Stimulated activated CD8-positive, alpha-beta memory T cell treated with anti-CD3 and anti-CD28 coated beads, Interleukin-4, amount 100 ng/mL, for 24 hours (primary cell): ENCODE measurements around the gene HOXB13.

Source experiments
- DNase-seq: peaks from one replicate; pipeline ENCODE4 v3.0.0-alpha.2; 2020; ENCODE audit warnings: low read depth

HOXB13 gene

DNA sequence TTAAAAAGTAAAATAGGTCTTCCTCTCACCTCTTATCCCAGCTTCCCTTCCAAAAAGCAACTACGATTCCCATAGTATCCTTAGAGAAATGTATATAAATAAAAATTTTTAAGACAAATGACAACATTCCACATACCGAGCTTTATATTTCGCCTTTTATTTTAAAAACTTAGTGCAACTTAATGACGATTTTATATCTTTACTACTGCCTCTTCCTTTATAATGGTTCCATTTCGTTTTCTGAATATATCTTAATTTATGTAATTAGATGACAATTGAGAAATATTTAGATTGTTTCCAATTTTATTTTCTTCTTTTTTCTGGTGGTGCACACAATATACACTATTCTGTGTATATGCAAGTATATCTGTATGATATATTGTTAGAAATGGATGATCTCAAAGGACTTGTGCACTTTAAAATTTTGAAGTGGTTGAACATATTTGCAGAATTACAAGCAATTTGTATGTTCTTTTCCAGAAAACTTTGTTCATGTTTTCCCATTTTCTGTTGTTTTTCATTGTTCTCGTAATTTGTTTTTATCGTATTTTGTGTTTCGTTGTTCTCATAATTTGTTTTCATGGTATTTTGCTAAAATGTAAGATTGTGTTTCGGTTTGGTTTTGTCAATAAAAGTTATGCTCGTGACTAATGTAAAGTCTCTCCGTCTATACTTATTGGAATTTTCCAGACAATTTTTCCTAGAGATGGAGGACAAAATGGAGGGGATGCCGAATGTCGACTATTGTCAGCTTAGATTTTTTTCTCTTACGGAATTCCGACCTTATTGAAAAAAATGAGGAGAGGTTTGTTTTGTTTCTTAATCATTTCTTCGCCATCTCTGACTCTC, 20.4 kb upstream of the HOXB13 start:
- DNase-seq = no peak

DNA sequence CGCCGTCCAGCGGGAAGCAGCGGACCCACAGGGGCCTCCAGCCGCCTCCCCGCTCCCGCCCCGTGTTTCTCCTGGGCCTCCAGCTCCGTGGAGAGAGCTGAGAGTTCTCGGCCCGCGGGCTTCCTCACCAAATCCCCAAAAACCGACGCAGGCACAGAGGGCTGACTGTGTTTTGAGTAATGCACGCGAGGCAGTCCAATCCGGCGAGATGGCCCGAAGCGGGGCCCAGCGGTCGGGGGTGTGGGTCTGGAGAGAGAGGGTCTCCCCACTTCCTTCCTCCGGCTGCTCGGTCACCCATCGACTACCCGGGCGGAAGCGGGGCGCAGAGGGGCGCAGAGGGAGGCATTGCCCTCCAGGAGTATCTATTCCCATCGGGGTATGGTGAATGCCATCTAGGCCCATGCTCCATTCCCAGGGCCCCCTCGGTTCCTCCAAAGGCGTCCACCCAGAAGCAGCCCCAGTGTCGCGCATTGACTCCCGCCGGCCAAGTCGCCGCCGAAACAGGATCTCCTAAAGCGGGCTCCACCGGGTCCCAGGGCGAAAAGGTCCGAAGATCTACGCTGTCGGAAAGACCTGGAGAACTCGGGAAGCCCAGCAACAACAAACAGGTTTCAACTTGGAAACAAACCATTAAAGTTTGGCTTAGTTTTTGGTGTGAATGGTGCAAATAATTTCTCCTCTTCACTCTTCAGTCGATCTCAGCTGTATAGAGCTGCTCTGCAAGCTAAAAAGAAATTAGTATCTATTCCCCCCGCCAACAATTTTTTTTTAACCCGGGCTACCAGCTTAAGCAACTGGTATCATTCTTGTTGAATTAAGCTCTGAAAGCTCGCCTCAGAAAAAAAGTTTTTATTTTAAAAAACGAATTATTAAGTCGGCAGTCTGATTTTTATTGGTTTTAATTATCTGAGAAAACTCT, 19.2 kb upstream of the HOXB13 start:
- no peak for DNase-seq

DNA sequence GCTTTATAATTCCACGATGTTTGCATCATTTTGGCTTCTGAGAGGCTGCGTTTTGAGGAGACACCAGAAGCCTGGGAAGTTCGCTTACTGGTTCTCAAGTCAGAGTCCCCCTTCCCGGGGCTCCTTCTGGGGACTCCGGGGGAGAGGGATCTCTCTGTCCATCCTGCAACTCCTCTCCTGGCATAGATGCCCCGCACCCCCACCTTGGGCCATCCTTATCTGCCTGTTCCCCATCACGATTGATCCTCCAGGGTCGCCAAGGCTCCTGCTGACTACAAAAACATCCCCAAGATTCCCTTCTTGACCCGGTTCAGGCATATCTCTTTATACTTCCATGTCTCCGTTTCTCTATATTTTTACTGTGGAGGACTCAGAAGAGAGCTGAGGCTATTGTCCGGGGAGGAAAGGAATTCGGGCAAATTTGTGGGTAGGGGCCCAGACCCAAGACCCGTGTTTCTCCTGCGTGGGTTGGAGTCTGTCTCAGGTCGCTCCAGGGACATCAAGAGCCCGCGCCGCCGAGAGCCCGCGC, 18.4 kb upstream of the HOXB13 start:
- no peak for DNase-seq

DNA sequence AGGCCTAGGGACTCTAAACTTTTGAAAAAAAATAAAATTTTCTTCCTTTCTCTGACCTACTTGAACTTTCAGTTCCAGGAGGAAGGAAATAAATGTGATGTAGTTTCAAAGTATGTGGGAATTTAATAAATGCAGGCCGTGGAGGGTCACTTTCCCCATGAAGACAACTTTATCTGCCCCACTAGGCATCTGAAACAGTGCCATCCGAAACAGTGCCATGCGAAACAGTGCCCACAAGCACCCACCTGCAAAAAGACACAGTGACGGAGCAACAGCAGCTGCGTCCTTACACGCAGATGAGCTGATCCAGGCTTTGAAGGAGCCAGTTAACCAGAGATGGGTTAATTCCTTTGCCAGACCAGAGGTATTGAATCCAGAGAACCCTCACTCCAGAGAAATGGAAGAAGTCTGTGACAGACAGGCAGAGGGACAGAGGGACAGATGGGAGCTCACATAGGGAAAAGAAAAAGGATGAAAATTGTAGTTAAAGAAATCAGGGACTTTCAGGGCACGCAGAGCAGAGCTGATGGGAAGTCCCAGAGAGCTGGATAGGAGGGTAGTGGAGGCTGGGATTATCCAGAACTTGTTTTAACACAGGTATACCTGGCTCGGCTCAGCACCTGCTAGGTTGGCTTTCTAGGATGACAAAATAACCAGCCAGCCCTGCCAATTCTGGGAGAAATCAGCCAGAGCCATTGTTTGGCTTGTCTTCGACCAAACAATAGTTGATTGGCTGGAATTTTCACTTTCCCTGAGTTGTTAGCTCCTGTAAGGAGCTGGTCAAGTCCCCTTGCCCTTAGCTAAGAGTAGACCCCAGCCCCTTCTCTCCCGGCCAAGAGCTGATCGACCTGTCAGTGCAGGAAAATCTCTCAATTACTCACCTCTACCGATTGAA, 17.1 kb upstream of the HOXB13 start:
- no peak for DNase-seq

DNA sequence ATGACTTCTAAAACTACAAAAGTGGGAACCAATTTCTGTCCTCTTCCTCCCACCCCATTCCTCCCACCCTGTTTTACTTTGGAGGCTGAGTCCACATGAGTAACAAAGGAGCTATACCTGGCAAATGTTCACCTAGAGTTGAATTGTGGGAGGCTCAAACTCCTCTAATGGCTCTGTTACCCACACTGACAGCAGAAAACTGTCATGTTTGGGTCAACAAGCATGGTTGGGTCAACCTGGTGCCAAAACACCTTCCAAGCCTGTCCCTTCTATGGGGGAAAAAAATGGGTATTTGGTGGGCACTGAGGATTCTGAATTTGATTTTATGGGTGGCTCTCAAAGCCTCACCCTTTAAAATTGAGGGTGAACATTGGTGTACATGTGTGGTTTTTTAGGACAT, 12.0 kb upstream of the HOXB13 start:
- DNase-seq = no peak

DNA sequence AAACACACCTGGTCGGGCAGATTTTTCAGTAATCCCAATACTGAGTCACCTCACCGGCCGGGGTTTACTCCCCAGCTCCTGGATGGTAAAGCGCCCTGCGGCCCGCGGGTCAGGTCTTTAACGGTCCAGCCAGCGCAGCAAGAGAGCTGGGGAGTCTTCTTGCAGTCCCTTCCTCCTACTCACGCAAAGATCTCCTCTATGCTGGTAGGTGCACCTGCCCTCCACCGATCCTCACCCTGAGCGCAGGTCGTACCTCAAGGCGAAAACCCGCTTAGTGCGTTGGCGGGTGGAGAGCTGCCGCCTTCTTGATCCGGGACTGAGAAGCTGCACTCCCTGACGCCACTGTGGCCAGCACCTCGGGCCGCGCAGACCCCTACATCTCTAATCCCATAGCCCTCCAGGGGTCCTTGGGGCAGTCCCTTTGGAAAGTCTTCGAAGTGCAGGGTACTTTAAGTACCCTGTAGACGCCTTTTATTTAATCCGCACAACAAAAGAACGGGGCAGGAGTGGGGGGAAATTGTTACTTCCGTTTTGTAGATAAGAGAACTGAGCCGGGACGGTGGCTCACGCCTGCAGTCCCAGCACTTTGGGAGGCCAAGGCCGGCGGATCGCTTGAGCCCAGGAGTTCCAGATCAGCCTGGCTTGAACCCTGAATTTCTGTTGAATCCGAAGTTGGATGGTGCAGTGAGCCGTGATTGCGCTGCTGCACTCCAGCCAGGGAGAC, 10.4 kb upstream of the HOXB13 start:
- DNase-seq = no peak

DNA sequence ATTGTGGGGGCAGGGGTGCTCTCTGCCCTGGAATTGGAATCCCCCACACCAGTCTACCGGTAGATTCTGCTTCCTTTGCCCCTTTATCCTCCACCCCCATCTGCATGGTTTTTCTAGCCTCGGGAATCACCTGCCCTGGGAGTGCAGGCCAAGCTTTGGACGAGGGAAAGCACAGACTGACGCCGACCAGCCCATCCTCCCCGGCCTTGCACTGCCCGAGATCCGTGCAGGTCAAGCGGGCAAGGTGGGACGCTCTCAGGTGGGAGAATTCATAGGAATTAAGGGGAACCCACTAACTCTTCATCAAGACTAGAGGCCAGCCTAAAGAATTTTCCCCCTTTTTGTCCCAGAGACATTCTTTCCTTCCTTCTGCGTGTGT, 9.9 kb upstream of the HOXB13 start:
- DNase-seq = no peak

DNA sequence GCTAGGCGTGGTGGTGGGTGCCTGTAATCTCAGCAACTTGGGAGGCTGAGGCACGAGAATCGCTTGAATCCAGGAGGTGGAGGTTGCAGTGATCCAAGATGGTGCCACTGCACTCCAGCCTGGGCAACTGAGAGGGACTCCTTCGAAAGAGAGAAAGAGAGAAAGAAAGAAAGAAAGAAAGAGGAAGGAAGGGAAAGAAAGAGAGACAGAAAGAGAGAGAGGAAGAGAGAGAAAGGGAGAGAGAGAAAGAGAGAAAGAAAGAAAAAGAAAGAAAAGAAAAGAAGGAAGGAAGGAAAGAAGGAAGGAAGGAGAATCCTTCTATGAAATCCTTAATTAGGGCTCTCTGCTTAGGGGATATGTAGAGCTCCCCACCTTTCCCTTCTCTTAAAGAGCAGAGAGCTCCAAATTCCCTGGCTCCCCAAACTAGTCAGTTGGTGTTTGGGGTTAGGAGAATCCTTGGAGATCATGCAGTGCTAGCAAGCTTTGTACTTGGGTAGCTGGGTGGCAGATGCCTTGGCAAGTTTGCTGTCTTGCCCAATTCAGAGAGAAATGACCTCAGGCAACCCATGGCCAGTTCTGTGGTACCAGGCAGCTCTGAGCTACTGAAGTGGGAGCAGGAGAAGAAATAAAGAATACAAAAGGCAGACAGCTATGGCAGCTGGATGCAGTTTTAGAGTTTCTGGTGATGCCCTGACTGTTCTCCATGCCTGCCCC, 8.9 kb upstream of the HOXB13 start:
- no peak for DNase-seq

DNA sequence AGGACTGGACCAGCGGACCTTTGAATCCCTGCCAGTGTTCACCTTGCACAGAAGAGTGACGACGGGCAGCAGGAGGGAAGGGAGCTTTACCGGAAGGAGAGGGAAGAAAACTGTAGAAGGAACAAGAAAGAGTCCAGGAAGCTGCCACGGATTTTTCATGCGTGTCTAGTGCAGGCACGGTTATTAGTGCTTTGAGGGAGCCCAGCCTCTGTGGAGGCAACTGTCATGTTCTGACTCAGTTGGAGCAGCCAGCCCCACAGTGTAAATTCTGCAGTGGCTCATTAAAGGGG, 6.5 kb upstream of the HOXB13 start:
- no peak for DNase-seq

DNA sequence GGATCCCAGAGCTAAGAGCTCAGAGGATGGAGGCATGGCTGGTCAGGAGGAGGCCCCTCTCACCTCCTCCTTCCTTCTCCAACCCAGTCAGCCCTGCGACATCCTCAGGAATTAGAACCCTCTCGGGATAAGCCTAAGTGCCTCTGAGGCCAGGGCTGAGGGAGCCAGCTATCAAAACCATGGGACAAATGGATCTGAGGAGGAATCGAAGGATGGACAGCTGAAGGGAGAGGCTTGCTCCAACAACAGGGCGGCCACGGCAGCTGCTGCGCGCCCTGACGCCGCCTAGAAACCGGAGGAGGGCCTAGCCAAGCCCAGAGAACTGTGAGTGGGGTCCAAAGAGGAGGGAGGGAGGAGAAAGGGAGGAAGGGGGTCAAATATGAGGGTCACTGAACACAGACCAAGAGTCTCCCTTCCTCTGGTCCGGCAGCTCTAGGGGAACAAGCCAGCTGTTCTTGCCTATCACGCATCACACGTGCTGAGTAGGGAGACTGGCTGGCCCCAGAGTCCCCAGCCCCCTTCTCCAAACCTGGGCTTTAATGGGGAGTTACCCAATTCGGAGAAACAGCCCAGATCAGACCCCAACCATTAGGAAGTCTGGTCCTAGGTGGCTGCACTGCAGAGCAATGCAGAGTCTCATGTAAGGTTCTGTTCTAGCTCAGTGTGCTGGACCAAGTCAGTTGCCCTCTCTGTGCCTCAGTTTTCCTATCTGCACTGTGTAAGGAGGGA, 5.9 kb upstream of the HOXB13 start:
- no peak for DNase-seq

DNA sequence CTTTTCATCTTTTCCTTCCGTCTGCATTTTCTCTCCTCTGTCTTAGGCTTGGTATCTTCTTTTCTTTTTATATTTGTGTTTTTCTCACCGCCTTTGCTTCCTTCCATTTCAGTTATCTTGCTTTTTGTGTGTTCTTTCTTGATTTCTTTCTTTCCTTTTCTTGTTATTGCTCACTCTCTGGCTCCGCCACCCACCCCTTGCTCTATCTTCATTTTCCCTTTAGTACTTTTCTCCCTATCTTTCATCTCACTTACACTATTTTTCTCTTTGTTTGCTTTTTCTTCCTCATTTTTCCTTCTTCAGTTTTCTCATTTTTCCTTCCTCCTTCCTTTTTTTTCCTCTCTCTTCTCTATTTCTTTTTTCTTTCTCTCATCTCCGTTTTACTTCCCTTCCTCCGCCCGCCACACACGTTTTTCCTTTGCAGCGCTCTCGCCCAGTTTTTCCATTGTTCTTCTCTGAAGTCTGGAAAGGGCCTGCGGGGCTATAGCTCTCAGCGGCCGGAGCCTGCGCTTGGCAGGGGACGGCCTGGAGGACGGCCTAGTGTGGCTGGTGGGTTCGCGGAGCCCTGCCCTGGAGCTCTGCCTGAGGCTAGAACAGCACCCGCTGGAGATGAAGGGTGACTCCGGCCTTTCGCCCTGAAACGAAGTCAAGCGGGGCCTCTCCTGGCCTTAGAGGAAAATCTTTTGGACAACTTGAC, 5.2 kb upstream of the HOXB13 start:
- no peak for DNase-seq

DNA sequence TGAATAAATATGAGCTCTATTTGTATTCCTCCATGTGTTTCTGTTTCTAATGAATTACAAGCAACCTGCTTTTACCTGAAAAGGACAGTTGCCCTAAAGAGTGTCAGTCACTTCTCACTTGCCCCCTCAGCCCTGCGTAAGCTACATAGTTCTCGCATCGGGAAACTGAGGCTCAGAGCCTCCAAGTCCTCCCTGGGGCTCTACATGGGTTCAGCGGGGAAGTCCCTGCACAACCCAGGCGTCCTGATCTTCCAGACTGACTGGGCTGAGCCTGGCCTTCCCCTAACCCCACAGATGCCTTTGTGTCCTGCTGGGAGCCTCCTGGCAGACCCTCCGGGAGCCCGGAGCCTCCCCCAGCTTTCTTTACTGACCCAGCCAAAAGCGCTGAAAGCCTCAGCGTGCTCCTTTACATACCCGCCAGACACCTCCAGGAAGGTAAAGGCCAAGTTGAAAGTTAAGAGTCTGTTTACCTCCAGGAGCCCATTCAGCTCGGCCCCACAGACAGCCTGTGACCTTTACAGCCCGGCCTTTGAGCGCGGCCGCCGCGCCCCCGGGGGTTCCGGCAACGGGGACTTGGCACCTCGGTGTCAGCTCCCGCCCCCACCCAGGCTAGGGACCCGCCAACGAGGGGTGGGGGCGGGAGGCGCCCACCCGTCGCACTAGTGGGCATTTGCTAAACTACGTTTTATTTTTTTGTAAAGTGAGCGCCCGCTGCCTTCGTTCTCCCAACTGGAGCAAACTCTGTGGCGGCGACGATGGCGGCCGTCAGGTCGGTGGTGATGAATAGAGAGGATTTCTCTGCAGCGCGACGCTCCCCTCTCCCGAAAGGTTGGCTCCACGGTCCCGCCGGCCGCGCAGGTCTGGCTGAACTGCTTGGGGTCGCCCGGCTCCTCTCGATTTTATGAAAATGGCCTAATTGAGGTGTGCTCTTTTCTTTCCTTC, 4.4 kb upstream of the HOXB13 start:
- DNase-seq = no peak

DNA sequence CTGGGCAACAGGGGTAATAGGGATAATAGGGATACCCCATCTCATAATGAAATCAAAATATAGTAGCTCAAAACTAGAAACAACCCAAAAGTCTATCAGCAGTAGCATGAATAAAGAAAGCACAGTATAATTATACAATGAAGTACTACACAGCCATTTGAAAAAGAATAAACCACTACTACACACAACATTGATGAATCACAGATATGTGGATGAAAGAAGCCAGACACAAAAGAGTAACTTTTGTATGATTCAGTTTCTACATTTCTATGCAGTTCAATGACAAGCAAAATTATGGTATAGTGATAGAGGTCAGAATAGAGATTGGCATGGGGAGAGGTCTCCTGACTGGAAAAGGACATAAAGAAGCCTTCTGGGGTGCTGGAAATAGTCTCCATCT, 2.8 kb upstream of the HOXB13 start:
- DNase-seq = no peak

DNA sequence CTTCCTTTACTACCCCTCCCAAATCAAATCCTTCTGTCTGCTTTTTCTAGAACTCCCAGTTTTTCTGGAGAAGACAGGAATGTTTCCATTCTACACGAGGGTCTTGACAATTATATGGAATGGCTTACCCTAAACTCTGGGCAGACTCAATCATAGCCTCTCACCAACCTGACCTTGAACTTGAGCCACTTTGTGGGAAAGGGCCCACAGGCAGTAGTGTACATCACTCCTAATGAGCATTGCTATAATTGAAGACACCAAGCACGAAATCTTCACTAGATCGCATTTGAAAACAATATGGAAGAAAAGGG, 1.6 kb upstream of the HOXB13 start:
- DNase-seq = no peak

DNA sequence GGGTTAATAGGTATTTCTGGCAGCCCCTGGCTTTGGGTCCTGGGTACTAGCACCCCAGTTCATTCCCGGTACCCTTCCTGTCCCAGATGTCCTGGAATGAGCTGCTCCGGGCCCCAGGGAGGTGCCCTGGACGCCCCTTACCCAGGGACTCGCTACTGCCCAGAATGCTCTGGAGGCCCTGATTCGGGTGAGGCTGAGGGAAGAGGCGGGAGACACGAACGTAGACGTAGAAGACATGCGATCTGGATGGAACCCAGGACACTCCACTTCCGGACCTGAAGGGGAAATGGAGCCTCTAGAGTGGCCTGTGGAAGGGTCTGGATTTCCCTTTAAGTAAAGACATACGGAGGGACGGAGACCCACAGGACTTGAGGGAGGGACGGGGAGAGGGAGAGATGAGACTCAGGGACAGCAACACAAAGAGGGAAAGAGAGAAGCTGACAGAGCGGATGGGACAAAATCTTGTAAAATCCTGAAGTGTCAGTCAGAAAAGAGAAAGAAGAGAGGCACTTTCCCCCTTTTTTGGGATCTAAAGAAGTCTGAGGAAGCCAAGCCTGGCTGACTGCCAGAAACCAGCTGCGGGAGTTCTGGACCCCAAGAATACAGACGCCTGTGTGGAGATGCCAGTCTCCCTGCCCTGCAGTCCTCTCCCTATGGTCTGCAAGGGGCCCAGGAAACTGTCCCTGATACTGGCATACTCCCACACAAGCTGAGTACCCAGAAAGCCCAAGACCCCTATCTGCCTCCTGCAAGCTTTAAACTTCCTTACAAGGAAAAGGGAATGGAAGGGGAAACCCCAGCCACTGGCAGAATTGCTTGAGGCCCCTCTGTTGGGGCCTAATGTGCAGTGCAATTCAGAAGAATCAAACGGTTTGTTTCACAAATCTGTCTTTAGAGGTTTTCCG, 1.0 kb upstream of the HOXB13 start:
- DNase-seq = no peak

DNA sequence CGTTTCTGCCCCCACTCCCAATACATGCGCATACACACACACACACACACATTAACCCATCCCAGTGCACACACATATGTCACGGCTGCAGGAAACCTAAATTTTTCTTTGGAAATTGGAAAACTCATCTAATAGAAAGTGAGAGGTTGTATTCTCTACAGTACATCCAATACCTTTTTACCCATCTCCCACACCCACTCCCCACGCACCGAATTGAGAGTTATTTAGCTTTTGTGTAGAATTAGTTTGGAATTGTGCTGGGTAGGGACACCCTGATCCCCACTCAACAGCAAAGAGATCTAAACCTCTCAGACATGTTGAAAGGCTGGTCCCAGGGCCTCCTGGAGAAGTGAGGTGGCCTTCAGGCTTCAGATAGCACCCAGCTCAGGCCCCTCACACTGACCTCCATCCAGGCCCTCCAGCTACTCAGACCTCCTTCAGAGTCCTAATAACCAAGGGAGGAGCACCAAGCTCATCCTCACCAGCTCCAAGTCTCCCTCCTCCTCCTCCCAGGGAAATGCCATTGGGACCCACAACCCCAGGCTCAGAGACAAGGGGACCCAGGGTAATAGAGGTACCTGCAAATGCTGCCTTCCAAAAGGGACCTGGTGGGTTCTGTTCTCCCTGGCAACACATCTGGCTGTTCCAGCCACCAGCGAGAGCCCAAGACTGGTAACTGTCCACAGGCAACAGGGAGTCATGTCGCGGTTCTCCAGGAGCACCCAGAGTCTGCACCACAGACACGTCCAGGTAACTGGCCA, 955 bp downstream of the HOXB13 start:
- DNase-seq = no peak

DNA sequence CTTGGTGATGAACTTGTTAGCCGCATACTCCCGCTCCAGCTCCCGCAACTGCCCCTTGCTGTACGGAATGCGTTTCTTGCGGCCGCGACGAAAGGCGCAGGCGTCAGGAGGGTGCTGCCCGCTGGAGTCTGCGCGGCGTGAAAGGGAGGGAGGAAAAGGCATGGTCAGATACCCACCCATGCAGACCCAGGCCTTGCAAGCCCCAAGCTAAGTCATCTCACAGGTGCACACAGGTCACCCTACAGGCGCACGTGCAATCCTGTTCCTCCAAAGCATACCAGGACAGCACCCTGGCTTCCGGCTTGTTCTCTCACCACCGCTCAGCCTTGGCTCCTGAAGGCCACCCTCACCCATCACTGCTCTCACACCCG, 1.6 kb downstream of the HOXB13 start:
- no peak for DNase-seq
